NCI-H1105 (cell line): ENCODE results near the gene CCKAR.

Experiments
- DNase-seq: peaks from one replicate; lab custom pipeline; 2025; lab: John Stamatoyannopoulos, UW

Gene CCKAR

GRCh38 chr4:26459054-26459755 lies 31.1 kb downstream of the CCKAR start:
- peak; percentile 0 for DNase-seq

DNA sequence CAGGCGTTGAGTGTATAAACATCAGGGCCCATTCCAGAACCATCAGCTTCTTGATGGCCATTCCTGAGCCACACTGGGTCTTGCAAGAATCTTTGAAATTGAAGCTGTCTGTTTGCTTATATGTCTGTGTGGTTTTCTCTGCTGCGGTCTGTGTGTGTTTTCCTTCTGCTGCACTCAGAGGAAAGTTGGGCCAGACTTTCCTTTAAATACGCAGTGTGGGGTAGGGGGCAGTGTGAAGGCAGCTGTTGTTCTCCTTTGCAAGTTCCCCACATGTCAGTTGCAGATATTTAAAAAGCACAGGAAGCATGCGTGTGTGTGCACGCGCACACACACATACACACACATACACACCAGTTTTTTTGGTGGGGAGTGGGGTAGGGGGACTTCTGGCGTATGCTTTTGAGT lies 32.1 kb downstream of the CCKAR start:
- no peak for DNase-seq

GRCh38 chr4:26457412-26457811 lies 32.9 kb downstream of the CCKAR start:
- no peak for DNase-seq

DNA sequence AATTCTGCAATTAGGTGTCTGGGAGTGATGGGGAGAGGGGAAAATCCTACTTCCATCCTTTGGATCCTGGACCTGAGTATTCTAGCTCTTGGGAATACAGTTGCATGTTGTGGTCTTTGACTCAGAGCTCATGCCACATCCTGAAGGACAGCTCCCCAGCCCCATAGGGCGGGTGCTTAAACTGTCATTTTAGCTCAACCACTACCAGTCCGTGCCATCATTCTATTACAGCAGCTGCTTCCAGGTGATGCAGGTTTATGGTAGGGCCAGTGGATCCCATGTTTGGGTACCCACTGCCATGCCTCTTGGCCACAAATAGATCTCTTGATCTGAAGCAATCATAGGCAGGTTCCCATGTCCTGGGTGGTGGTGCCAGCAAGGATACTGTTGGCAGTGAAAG lies 34.7 kb downstream of the CCKAR start:
- no peak for DNase-seq

DNA sequence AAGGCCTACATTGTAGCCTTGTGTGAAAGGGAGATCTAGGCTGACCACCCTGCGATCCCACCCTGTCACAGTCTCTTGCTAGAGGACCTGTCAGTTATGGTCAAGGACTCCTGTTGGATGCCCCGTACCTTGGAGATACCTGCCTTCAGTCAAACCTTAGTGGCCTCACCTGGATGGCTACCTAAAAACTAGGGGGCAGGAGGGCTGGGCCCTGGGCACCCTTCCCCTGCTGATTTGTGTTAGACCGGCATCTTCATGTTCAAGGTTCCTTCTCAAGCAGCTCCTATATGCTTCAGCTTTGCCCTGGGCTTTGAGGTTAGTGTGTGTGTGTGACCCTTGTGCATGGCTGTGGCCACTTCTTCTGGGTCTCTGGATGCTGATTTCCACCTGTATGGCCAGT lies 35.3 kb downstream of the CCKAR start:
- DNase-seq: no peak

- peak; percentile 64 for DNase-seq
These were observed 37.4 kb downstream of the CCKAR start for GRCh38 chr4:26452565-26453531.

GRCh38 chr4:26451597-26451996 lies 38.7 kb downstream of the CCKAR start:
- DNase-seq: no peak

- no peak for DNase-seq
These were observed 39.9 kb downstream of the CCKAR start for GRCh38 chr4:26450418-26450817.

GRCh38 chr4:26447378-26447777 lies 42.9 kb downstream of the CCKAR start:
- no peak for DNase-seq

- no peak for DNase-seq
These were observed 48.5 kb downstream of the CCKAR start for GRCh38 chr4:26441771-26442170.

DNA sequence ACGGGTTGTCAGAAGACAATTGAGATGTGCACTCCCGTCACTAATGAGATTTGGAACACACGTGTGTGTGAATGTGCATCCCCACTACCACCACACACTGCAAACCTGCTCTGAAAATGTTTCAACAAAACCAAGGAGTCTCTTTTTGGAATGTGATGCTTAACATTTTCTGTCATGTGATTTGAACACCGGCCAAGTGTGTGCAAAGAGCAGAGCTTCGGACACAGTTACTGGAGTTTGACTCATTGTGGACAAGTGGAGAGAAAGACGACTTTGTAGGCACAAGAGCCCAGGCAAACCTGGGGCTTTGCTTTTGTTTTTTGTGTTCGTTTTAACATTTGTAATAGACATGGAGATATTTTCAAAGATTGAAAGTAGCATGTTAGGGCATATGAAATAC lies 49.2 kb downstream of the CCKAR start:
- no peak for DNase-seq

GRCh38 chr4:26434030-26434639 lies 56.1 kb downstream of the CCKAR start:
- DNase-seq: no peak

- no peak for DNase-seq
These were observed 56.7 kb downstream of the CCKAR start for GRCh38 chr4:26433556-26433955.

GRCh38 chr4:26432419-26432818 lies 57.9 kb downstream of the CCKAR start:
- DNase-seq: no peak

- no peak for DNase-seq
These were observed 58.7 kb downstream of the CCKAR start for GRCh38 chr4:26431461-26432180.
